Stimulated activated CD4-positive, alpha-beta T cell treated with anti-CD3 and anti-CD28 coated beads, Interleukin-4, amount 100 ng/mL, for 4 hours (primary cell): ENCODE data around the gene TESPA1.
A peak's percentile ranks its signal among the peaks of the same experiment; 100 is the strongest.
"Not testable (repeated sequence)": the region's sequence is repeated elsewhere in the genome, so short reads cannot be mapped to it uniquely, and the experiment has no call there.

Experiments used
- DNase-seq, 2 experiments: peaks; one replicate each; pipeline ENCODE4 v3.0.0-alpha.2; 2020

TESPA1 gene, protein sequence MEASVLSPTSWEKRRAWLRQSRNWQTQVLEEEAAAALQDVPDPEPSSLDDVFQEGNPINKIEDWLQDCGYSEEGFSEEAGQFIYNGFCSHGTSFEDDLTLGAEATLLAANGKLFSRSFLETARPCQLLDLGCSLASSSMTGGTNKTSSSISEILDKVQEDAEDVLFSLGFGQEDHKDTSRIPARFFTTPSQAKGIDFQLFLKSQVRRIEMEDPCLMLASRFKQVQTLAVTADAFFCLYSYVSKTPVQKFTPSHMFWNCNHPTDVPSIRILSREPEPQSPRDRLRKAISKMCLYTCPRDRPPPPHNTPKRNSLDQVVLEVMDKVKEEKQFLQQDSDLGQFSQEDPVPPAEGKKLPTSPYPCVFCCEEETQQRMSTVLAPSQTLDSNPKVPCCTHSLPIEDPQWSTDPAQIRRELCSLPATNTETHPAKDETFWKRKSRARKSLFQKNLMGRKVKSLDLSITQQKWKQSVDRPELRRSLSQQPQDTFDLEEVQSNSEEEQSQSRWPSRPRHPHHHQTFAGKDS

DNA sequence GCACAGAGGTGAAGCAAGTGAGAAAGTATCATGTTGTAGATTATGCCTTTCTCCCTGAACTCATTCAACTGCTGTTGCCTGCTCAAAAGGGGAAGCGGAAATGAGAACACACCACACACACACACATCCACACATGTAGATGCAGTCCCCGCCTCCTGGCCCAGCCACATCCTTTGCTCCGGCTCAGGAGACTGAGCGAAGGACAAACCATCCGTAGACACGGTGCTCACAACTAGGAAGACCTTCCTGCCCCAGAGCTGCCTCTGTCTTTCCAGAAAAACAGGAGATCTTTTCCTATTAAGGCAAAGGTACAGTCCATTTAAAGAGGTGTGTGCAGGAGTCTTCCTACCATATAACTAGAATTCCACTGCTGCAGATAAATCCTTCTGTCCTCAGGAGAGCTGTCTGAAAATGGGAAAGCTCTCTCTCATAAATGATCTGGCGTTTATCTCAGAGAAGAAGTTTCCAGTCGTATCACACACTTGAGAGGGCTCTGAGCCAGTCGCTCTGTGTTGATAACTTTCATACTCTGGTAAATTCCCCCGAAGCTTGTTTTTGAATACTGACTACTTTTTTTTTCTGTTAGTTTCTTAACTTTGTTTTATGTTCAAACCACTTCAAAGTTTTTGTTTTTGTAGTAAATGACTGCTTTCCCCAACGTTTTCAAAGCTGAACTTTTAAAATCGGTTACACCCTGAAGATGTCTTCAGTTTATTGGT, at the start of gene TESPA1:
Gene TESPA1, minus strand, starts transcription at position 105 of the 719 bp plus-strand sequence. CDS start 10,200 bp downstream, outside the sequence.
- peak; percentile 62 to 85 for DNase-seq

- DNase-seq: no peak
These were observed 49.7 kb upstream of the TESPA1 start for GRCh38 chr12:55034218-55034617.

GRCh38 chr12:55025508-55025907, 40.9 kb upstream of the TESPA1 start:
- no peak for DNase-seq

DNA sequence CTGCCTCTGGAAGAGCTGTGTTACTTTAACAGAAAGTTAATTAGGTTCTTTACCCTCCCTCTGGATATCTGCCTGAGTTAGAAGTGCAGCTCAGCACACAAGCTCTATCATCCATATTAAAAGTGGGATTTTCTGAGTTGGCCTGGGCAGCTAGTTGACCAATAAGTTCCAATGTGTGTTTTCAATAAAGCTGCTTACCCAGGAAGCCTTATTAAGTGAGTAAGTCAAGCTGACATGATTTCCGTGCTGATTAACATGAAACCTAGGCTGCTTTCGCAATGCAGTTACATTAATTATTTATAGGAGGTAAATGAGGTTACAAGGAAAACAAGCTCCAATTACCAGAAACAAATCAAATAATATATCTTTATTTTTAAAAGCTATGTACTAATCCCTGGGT, 40.0 kb upstream of the TESPA1 start:
- no peak for DNase-seq

- no peak for DNase-seq
These were observed 35.2 kb upstream of the TESPA1 start, which contains the start of gene NEUROD4 for GRCh38 chr12:55019784-55020183. TSS of gene NEUROD4 (plus strand) at chr12:55019974. CDS start at chr12:55026440, 6,466 bp downstream.

GRCh38 chr12:55017416-55017925, 32.9 kb upstream of the TESPA1 start:
- DNase-seq: no peak

GRCh38 chr12:55008944-55009585, 24.5 kb upstream of the TESPA1 start:
- DNase-seq: no peak

DNA sequence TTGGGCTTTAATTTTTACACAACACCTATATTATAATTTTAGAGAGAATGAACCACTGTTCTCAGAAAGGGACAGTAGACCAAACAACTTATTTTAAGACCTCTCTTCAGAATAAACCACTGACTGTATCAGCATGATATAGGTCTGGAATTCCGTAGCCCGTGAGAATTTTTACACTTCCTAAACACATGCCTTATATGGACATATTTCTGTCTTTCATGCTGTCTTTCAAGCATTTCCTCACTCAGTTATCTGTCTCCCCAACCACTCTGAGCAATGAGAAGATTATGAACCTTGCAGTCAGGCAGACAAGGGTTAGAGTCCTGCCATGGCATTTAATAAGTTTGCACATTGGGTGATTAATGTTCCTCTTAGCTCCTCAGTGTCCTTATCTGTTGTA, 17.8 kb upstream of the TESPA1 start:
- no peak for DNase-seq

DNA sequence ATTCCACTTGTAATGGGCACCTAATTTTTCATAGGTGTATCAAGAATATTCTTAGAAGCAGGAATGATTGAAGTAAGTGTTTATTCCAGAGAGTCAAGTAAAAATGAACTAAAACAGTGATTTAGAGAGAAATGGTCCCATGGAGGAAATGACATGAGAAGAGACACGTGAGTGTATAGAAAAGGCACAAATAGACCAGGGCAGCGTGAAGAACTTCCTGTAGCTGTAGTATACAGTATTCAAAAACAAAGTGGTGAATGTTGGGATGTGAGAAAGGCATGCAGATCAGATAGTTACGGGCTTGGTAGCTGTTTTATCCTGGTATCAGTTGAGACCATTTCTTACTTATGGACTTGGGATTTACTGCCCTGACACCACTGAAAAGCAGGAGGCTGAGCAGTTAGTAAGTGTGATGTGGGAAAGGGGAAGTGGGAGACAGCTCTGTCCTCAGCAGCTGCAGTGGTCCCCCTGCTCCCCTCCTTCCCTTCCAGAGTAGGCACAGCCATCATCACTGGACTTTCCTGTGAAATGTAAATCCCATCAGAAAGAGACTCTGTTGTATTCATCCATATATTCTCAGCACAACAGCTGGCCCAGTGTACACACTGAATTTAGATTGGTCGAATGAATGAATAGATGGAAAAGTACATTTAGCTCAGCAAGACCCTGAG, 16.8 kb upstream of the TESPA1 start:
- no peak for DNase-seq

DNA sequence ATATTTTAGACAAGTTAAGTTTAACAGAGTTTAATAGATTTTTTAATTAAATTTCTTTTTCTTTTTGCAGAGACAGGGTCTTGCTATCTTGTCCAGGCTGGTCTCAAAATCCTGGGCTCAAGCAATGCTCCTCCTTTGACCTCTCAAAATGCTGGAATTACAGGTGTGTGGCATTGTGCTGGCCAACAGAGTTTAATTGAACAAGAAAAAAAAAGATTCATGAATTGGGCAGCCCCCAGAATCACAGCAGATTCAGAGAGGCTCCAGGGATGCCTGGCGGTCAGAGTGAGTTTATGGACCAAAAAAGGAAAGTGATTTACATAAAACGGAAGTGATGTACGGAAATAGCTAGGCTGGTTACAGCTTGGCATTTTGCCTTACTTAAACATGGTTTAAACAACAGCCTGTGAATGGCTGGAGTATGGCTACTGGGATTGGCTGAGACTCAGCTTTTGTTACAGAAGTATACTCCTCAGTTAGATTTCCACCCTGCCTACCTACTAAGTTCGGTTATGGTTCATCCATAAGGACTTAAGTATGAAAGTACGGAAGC, 14.5 kb upstream of the TESPA1 start:
- no peak for DNase-seq

DNA sequence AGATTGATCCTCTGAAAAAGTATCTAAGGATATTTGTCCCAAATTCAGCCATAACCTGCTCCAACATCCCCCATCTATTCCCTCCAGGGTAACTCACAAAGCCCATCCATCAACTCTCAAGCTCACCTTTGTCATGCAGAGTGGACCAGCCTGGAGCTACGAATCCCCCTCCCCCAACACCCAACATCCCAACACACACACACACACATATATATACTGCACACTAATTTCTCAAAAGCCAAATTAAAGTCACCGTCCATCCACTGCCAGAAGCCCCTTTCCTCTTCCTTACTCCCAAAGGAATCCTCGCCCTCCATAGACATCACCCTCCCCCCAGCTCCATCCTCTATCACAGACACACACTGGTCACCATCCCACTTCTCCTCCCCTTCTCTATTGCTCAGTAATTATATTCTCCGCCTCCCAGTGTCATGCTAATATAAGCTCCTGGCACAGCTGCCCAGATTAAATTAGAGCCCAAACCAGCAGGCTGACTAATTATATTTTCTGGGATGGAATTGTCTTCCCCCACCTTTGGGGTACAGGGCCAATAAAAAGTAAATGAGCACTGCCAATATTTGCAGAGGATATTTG, 13.5 kb upstream of the TESPA1 start:
- DNase-seq: no peak

DNA sequence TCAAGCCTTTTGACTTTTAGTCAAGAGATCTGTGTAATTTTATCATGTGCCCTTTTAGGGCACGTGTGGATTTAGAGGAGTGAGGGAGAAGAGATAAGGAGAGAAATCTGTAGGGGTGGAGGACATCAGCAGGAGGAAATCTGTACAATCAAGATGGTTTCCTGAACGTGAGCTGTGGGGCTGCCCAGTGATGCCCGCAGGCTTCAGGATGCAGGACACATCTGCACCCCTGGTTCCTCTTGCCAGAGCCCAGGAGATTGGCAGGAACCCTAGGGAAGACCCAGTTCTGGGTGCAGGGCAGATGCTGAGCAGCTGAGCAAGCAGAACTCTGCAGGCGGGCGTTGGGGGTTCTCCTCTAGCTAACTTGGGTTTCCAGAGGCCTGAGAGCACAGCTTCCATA, 11.6 kb upstream of the TESPA1 start:
- DNase-seq: no peak

DNA sequence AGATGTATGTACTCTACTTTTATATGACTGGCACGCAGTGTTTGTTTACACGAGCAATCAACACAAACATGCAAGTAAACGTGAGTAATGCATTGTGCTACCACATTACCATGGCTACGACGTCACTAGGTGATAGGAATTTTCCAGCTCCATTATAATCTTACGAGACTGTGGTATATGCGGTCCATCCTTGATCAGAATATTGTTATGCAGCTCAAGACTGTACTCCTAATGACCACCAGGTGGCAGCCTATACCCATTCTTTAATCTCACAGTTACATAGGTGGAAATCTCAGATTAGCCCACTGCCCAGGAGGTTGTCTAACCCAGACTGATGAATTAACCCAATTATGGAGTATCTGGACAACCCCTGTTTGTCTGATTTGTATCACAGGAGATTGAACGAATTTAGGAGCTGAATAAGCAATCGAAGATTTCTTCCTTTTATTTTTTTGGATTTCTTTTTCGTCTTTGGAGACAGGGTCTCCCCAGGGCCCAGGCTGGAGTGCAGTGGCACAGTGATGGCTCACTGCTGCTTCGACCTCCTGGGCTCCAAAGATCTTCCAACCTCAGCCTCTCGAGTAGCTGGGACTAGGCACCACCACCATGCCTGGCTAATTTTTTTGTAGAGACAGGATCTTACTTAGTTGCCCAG, 8.7 kb upstream of the TESPA1 start:
- DNase-seq: peak in 1 of 2 experiments; percentile 55

- no peak for DNase-seq
These were observed 7.4 kb upstream of the TESPA1 start for GRCh38 chr12:54991991-54992375.

- peak; percentile 35 to 62 for DNase-seq
These were observed 6.8 kb upstream of the TESPA1 start for GRCh38 chr12:54991161-54991990.

DNA sequence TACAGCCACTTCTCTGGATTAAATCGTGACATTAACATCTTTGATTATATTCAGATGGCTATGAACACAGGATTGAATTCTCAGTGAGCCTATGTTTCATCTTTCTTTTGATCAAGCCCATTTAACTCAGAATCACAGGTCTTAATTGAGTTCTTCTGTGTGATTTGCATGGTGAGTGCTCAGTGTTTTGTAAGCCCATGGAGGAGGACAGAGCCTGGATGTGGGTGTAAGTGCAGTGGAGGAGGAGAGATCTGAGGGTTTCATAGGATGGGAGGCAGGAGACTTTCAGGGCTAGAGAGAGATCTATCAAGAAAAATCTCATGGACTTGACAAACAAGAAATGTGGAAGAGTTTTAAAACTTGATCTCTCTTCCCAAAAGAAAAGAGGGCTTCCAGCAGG, 5.3 kb upstream of the TESPA1 start:
- DNase-seq: no peak

GRCh38 chr12:54988402-54989054, 4.0 kb upstream of the TESPA1 start:
- no peak for DNase-seq

DNA sequence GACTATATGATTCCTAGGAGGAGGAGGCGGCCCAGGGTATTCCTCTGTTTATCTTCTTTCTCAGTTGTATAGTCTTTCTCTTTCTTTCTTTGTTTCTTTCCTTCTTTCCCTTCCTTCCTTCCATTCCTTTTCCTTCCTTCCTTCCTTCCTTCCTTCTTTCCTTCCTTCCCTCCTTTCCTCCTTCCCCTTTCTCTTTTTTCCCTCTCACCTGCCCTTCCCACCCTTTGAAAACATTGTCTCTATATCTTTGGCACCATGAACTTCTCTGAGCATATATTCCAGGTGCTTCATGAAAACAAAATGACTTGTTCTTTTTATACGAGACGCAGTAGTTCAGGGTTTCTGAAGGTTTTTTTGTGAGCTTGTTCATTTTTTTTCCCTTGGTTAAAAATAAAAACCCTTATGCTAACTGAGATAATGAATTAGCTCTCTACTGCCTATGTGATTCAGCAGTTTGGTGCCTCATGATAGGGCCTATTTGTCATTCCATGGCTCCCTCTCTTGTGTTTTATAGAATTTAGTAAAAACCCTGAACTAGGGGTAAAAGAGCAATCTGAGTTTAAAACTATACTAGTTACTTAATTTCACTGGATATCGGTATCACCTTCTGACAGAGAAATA, 3.2 kb upstream of the TESPA1 start:
- no peak for DNase-seq

DNA sequence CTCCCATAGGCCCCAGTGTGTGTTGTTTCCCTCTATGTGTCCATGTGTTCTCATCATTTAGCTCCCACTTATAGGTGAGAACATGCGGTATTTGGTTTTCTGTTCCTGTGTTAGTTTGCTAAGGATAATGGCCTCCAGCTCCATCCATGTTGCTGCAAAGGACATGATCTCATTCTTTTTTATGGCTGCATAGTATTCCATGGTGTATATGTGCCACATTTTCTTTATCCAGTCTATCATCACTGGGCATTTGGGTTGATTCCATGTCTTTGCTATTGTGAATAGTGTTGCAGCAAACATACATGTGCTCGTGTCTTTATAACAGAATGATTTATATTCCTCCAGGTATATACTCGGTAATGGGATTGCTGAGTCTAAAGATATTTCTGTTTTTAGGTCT, 2.2 kb upstream of the TESPA1 start:
- DNase-seq: not testable (repeated sequence)
